Mucosa of descending colon (tissue), 3 donors: ENCODE measurements around the gene SPECC1. TPM values are rescaled to one million over a fixed set of nuclear protein-coding genes. Genes with fewer than 3 reads are reported as not detected.

Experiments
- ATAC-seq: fragments of 200-7000 bp; cut with Tn5 transposase; one replicate; pipeline ENCODE4 v1.9.1; 2020; ENCODE audit warnings: mild to moderate bottlenecking, moderate library complexity
- DNase-seq, 3 donors: peaks; one replicate each; pipeline ENCODE4 v3.0.0-alpha.2; 2020
- H3K36me3 ChIP-seq: fragments of 200-600 bp; one replicate; pipeline ENCODE4 v1.8.0; 2021; ENCODE audit warnings: low read depth, mild to moderate bottlenecking
- H3K4me1 ChIP-seq: fragments of 200-600 bp; one replicate; pipeline ENCODE4 v1.8.0; 2021; ENCODE audit warnings: low read depth, mild to moderate bottlenecking
- H3K4me3 ChIP-seq: fragments of 200-600 bp; one replicate; pipeline ENCODE4 v1.8.0; 2021; ENCODE audit warnings: mild to moderate bottlenecking
- H3K9me3 ChIP-seq: fragments of 200-600 bp; one replicate; pipeline ENCODE4 v1.8.0; 2021; ENCODE audit warnings: mild to moderate bottlenecking
- CTCF ChIP-seq: fragments of 200-600 bp; IDR thresholded peaks from one replicate; pipeline ENCODE4 v1.8.0; 2022; ENCODE audit warnings: antibody characterized with exemption, mild to moderate bottlenecking
- intact Hi-C, 2 donors: fragments of 100-400 bp; cut with DNase I in 1 of 2; cut with micrococcal nuclease in 1 of 2; formaldehyde crosslinking; loops; one replicate each; pipeline versions ENCODE4 v1.11.0 to v1.11.1; 2022; cut with DNase I, micrococcal nuclease
- total RNA-seq, 3 donors: library from RNA; stranded (reverse); fragmentation: NEBNext Ultra II Directional in 2 of 3; extraction: Animal tissue kit (Norgen Biotek cat#: 25700) in 2 of 3; gene quantifications; one replicate each; pipeline versions ENCODE4 v1.2.1 to v1.2.4, GENCODE V29; 2021 to 2023
- donor health status: DM: no; HTN: no; CAD: no; lungs with moderate emphysema.
- donor health status: DM: no; HTN: no; CAD: no.
- donor health status: DM: no; HTN: yes; CAD: no.

SPECC1 gene
- total RNA-seq, 3 donors from 2014 or later, result 36.2 to 86.3 (median 85.7) TPM

GRCh38 chr17:20210614-20211013, 201.5 kb downstream of the SPECC1 start:
- Histone ChIP-seq H3K9me3 (no peaks in the 10 kb centered on the region), H3K4me1 (peaks cover 6% of the 10 kb centered on the region), H3K4me3 (no peak overlapping the region), H3K36me3 (no peaks in the 10 kb centered on the region)
- intact Hi-C loops, result no loop called here
- DNase-seq, result no peak
- ATAC-seq, result no peak
- TF ChIP-seq CTCF, result no peak

- Histone ChIP-seq H3K4me1 (peaks cover under 1% of the 10 kb centered on the region), H3K4me3 (no peak overlapping the region), H3K9me3 (no peaks in the 10 kb centered on the region), H3K36me3 (no peaks in the 10 kb centered on the region)
- intact Hi-C loops, result no loop called here
- DNase-seq (no peak), ATAC-seq (no peak)
- no peak for TF ChIP-seq CTCF
Measured at GRCh38 chr17:20211246-20211645, 202.1 kb downstream of the SPECC1 start.

- Histone ChIP-seq H3K4me1 (no peaks in the 10 kb centered on the region), H3K4me3 (no peak overlapping the region), H3K9me3 (no peaks in the 10 kb centered on the region), H3K36me3 (no peaks in the 10 kb centered on the region)
- TF ChIP-seq CTCF, result no peak
- DNase-seq, result no peak
- ATAC-seq, result peak; percentile 30
- intact Hi-C loops, result no loop called here
Measured at GRCh38 chr17:20213449-20213848, 204.3 kb downstream of the SPECC1 start.

- ATAC-seq (no peak), DNase-seq (no peak)
- Histone ChIP-seq H3K9me3 (no peaks in the 10 kb centered on the region), H3K4me1 (no peaks in the 10 kb centered on the region), H3K4me3 (no peak overlapping the region), H3K36me3 (no peaks in the 10 kb centered on the region)
- TF ChIP-seq CTCF, result no peak
- intact Hi-C loops, result no loop called here
Measured at GRCh38 chr17:20214794-20215193, 205.6 kb downstream of the SPECC1 start.

GRCh38 chr17:20216154-20216815, 207.1 kb downstream of the SPECC1 start:
- no peak for ATAC-seq
- DNase-seq, result no peak
- no peaks in the 10 kb centered on the region for H3K9me3 ChIP-seq
- H3K4me1 ChIP-seq, result no peaks in the 10 kb centered on the region
- no peak overlapping the region for H3K4me3 ChIP-seq
- H3K36me3 ChIP-seq, result no peaks in the 10 kb centered on the region
- intact Hi-C loops, result no loop called here
- TF ChIP-seq CTCF, result no peak

GRCh38 chr17:20216853-20217252, 207.7 kb downstream of the SPECC1 start:
- Histone ChIP-seq H3K4me1 (no peaks in the 10 kb centered on the region), H3K9me3 (no peaks in the 10 kb centered on the region), H3K36me3 (no peaks in the 10 kb centered on the region), H3K4me3 (no peak overlapping the region)
- TF ChIP-seq CTCF, result no peak
- no peak for ATAC-seq
- intact Hi-C loops, result no loop called here
- no peak for DNase-seq
